Thyroid gland (tissue), 4 donors: ENCODE results near the gene LPCAT2.

Experiments used
- CTCF ChIP-seq, 6 experiments: fragments of 200-600 bp in 3 of 6; fragments of 450-650 bp in 3 of 6; sonication (generic) in 3 of 6; IDR thresholded peaks; one replicate each; pipeline ENCODE4 v1.5.1; 2016 to 2019; ENCODE audit warnings: antibody characterized with exemption in 6 of 6, mild to moderate bottlenecking in 2 of 6, inconsistent platforms in 1 of 6, moderate library complexity in 1 of 6
- POLR2A ChIP-seq, 2 donors: fragments of 450-650 bp; IDR thresholded peaks; one replicate each; pipeline ENCODE4 v1.6.1; 2017; ENCODE audit warnings: antibody characterized with exemption in 2 of 2, mild to moderate bottlenecking in 2 of 2, moderate library complexity in 1 of 2

- no peak for TF ChIP-seq CTCF (IDR thresholded peaks at IDR 0.05)
- TF ChIP-seq POLR2A (IDR thresholded peaks at IDR 0.05): no peak
These were observed 46.6 kb downstream of the LPCAT2 start for GRCh38 chr16:55555436-55555835.
